ENCODE data around the gene ALDH5A1.
"Not testable (repeated sequence)": the region's sequence is repeated elsewhere in the genome, so short reads cannot be mapped to it uniquely, and the experiment has no call there.

- not testable (repeated sequence) for TF ChIP-seq CTCF (IDR thresholded peaks at IDR 0.05); EZH2 (IDR thresholded peaks at IDR 0.05; ENCODE audit: borderline replicate concordance, insufficient read depth, low read depth, low read length, poor library complexity, severe bottlenecking)
Observed at GRCh38 chr6:24511976-24512375, 17.2 kb downstream of the ALDH5A1 start.

Measured in B cell (primary cell).